ENCODE results near the gene FFAR2. TPM values are rescaled to one million over a fixed set of nuclear protein-coding genes. Genes with fewer than 3 reads are reported as not detected.
A peak's percentile ranks its signal among the peaks of the same experiment; 100 is the strongest.

The FFAR2 gene
- total and polyA plus RNA-seq, 4 donors = 1.2 to 113 (median 4.4) TPM

GRCh38 chr19:35438096-35438495, 10.0 kb upstream of the FFAR2 start:
- no peak for TF ChIP-seq CTCF (IDR thresholded peaks at IDR 0.05; ENCODE audit: control extremely low read depth, extremely low read depth)
- peak overlapping the region in 1 of 2 donors; percentile 1 for H3K9ac ChIP-seq (ENCODE audit: insufficient read depth in 1 of 2, low read length in 2 of 2)
- no peak for ATAC-seq (ENCODE audit: insufficient read depth, low FRiP score)
- no peak for DNase-seq
- no peaks in the 10 kb centered on the region for H3K27me3 ChIP-seq (ENCODE audit: control insufficient read depth in 3 of 3, insufficient read depth in 3 of 3, low read length in 2 of 3)
- H3K4me3 ChIP-seq = no peak overlapping the region
- H3K27ac ChIP-seq (ENCODE audit: low read depth in 1 of 2, low read length in 1 of 2) = no peak overlapping the region
- peaks cover 6 to 56% (median 21%) of the 10 kb centered on the region in 5 donors for H3K4me1 ChIP-seq (ENCODE audit: control insufficient read depth in 5 of 5, insufficient read depth in 5 of 5, low read length in 5 of 5)
- 58 to 67% methylated on average over 5 of the region's 5 CpGs for WGBS, 2 donors
- no peaks in the 10 kb centered on the region for H3K9me3 ChIP-seq (ENCODE audit: control insufficient read depth in 4 of 4, insufficient read depth in 3 of 4, low read length in 3 of 4)
- H3K36me3 ChIP-seq (ENCODE audit: control insufficient read depth in 4 of 4, insufficient read depth in 4 of 4, low read length in 4 of 4) = no peaks in the 10 kb centered on the region

GRCh38 chr19:35438527-35438926, 9.5 kb upstream of the FFAR2 start:
- ATAC-seq (ENCODE audit: insufficient read depth, low FRiP score) (no peak), DNase-seq (peak in 2 of 3 donors; percentile 33 to 44)
- WGBS, 2 donors = 57 to 58% methylated on average over 5 of the region's 5 CpGs
- H3K4me3 ChIP-seq = no peak overlapping the region
- H3K27ac ChIP-seq (ENCODE audit: low read depth in 1 of 2, low read length in 1 of 2) = no peak overlapping the region
- no peak for TF ChIP-seq CTCF (IDR thresholded peaks at IDR 0.05; ENCODE audit: control extremely low read depth, extremely low read depth)
- no peaks in the 10 kb centered on the region for H3K27me3 ChIP-seq (ENCODE audit: control insufficient read depth in 3 of 3, insufficient read depth in 3 of 3, low read length in 2 of 3)
- no peaks in the 10 kb centered on the region for H3K36me3 ChIP-seq (ENCODE audit: control insufficient read depth in 4 of 4, insufficient read depth in 4 of 4, low read length in 4 of 4)
- peak overlapping the region in 1 of 2 donors; percentile 1 for H3K9ac ChIP-seq (ENCODE audit: insufficient read depth in 1 of 2, low read length in 2 of 2)
- peaks cover 6 to 53% (median 21%) of the 10 kb centered on the region in 5 donors for H3K4me1 ChIP-seq (ENCODE audit: control insufficient read depth in 5 of 5, insufficient read depth in 5 of 5, low read length in 5 of 5)
- H3K9me3 ChIP-seq (ENCODE audit: control insufficient read depth in 4 of 4, insufficient read depth in 3 of 4, low read length in 3 of 4) = no peaks in the 10 kb centered on the region

DNA sequence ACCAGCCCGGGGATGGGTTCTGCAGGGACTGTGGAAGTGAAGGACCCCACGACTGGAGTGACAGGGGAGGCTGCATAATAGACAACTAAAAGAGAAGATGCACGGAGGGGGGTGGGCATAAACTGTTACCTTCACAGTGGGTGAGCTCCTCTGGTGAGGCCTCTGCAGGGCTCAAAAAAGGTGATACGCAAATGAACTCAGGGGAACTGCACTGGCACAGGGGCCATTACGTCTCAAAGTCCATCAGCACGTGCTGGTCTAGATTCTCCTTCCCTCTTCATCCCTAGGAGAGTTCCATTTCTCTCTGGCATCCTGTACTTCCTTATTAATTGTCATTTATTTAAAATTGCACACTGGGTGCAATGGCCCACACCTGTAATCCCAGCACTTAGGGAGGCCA, 8.1 kb upstream of the FFAR2 start:
- DNase-seq (no peak), ATAC-seq (ENCODE audit: insufficient read depth, low FRiP score) (no peak)
- H3K27ac ChIP-seq (ENCODE audit: low read depth in 1 of 2, low read length in 1 of 2) = no peak overlapping the region
- H3K9me3 ChIP-seq (ENCODE audit: control insufficient read depth in 4 of 4, insufficient read depth in 3 of 4, low read length in 3 of 4) = no peaks in the 10 kb centered on the region
- no peak for TF ChIP-seq CTCF (IDR thresholded peaks at IDR 0.05; ENCODE audit: control extremely low read depth, extremely low read depth)
- peaks cover 6 to 39% (median 19%) of the 10 kb centered on the region in 5 donors for H3K4me1 ChIP-seq (ENCODE audit: control insufficient read depth in 5 of 5, insufficient read depth in 5 of 5, low read length in 5 of 5)
- H3K9ac ChIP-seq (ENCODE audit: insufficient read depth in 1 of 2, low read length in 2 of 2) = no peak overlapping the region
- no peaks in the 10 kb centered on the region for H3K36me3 ChIP-seq (ENCODE audit: control insufficient read depth in 4 of 4, insufficient read depth in 4 of 4, low read length in 4 of 4)
- no peaks in the 10 kb centered on the region for H3K27me3 ChIP-seq (ENCODE audit: control insufficient read depth in 3 of 3, insufficient read depth in 3 of 3, low read length in 2 of 3)
- H3K4me3 ChIP-seq = no peak overlapping the region
- 92 to 93% methylated on average over 6 of the region's 6 CpGs for whole genome bisulfite sequencing, 2 donors

GRCh38 chr19:35442091-35442490, 6.0 kb upstream of the FFAR2 start:
- Histone ChIP-seq H3K27me3 (ENCODE audit: control insufficient read depth in 3 of 3, insufficient read depth in 3 of 3, low read length in 2 of 3) (no peaks in the 10 kb centered on the region), H3K4me3 (no peak overlapping the region), H3K9me3 (ENCODE audit: control insufficient read depth in 4 of 4, insufficient read depth in 3 of 4, low read length in 3 of 4) (no peaks in the 10 kb centered on the region), H3K36me3 (ENCODE audit: control insufficient read depth in 4 of 4, insufficient read depth in 4 of 4, low read length in 4 of 4) (no peaks in the 10 kb centered on the region), H3K27ac (ENCODE audit: low read depth in 1 of 2, low read length in 1 of 2) (no peak overlapping the region), H3K4me1 (ENCODE audit: control insufficient read depth in 5 of 5, insufficient read depth in 5 of 5, low read length in 5 of 5) (peaks cover under 1 to 22% (median 6%) of the 10 kb centered on the region in 5 donors), H3K9ac (ENCODE audit: insufficient read depth in 1 of 2, low read length in 2 of 2) (no peak overlapping the region)
- ATAC-seq (ENCODE audit: insufficient read depth, low FRiP score) (no peak), DNase-seq (no peak)
- WGBS, 2 donors = 20 to 40% methylated on average over 7 of the region's 7 CpGs
- TF ChIP-seq CTCF (IDR thresholded peaks at IDR 0.05; ENCODE audit: control extremely low read depth, extremely low read depth) = no peak
